DMS153 (cell line): Measurements from ENCODE around the gene LZTR1.

Experiments
- DNase-seq: peaks from one replicate; lab custom pipeline; 2025; lab: John Stamatoyannopoulos, UW

LZTR1 gene

DNA sequence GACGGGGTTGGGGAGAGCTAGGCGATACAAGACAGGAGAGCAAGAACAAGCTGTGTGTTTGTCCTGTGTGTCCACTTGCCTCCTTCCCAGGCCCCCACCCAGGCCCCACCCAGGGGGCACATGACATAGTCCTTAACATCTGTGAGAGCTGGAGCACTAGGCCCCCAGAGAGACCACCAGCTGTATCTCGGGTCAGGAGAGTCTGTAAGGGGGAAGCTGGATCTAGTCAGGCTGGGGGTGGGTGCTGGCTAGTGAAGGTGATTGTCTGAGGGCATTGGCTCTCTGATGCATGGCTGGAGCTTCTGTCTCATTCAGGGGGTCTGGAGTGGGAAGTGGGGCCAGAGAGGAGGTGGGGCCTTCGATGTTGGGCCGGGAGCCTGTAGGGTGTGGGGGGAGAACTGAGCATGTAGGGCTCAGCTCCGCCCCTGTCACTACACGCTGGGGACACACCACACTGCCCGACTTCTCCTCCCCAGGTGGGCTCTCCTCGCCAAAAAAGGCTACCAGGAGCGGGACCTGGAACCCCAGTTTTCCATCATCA, 33.4 kb downstream of the LZTR1 start:
- DNase-seq = no peak

GRCh38 chr22:21016644-21017420, 34.7 kb downstream of the LZTR1 start:
- DNase-seq = no peak

- DNase-seq = no peak
Measured at GRCh38 chr22:21018314-21018713, 36.2 kb downstream of the LZTR1 start.

GRCh38 chr22:21020802-21021429, 38.8 kb downstream of the LZTR1 start:
- DNase-seq = no peak

GRCh38 chr22:21022507-21022906, 40.4 kb downstream of the LZTR1 start:
- DNase-seq = no peak

DNA sequence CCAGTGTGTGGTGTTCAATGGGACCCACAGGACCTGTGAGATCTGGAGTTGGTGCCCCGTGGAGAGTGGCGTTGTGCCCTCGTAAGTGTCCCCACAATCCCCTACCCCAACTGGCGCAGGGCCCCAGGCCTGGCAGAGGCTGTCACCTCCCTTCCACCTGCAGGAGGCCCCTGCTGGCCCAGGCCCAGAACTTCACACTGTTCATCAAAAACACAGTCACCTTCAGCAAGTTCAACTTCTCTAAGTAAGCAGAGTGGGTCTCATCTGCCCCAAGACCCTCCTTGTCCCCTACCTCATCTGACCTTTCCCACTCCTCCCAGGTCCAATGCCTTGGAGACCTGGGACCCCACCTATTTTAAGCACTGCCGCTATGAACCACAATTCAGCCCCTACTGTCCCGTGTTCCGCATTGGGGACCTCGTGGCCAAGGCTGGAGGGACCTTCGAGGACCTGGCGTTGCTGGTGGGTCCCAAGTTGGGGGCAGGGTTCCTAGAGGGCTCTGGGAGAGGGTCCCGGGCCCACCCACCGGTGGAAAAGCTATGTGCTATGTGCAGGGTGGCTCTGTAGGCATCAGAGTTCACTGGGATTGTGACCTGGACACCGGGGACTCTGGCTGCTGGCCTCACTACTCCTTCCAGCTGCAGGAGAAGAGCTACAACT, 41.0 kb downstream of the LZTR1 start:
- no peak for DNase-seq

DNA sequence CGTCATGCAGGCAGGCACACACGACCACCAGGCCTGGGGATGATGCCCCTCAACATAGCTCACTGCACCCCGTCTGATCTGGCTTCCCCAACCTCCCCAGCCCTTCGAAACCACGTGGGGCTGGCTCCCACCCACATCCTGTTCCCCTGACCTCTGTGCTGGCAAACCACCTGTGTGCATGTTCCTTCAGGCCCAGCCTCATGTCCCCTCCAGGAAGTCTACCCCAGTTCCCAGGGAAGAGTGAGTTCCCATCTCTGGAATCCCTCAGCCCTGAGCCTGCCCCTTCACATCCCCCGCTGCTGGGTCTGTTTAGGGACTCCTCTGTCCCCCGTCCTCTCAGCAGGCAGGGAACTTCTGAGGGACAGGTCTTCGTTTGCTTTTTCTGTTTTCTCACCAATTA, 43.2 kb downstream of the LZTR1 start:
- no peak for DNase-seq

GRCh38 chr22:21025763-21026755, 44.0 kb downstream of the LZTR1 start:
- DNase-seq = no peak

DNA sequence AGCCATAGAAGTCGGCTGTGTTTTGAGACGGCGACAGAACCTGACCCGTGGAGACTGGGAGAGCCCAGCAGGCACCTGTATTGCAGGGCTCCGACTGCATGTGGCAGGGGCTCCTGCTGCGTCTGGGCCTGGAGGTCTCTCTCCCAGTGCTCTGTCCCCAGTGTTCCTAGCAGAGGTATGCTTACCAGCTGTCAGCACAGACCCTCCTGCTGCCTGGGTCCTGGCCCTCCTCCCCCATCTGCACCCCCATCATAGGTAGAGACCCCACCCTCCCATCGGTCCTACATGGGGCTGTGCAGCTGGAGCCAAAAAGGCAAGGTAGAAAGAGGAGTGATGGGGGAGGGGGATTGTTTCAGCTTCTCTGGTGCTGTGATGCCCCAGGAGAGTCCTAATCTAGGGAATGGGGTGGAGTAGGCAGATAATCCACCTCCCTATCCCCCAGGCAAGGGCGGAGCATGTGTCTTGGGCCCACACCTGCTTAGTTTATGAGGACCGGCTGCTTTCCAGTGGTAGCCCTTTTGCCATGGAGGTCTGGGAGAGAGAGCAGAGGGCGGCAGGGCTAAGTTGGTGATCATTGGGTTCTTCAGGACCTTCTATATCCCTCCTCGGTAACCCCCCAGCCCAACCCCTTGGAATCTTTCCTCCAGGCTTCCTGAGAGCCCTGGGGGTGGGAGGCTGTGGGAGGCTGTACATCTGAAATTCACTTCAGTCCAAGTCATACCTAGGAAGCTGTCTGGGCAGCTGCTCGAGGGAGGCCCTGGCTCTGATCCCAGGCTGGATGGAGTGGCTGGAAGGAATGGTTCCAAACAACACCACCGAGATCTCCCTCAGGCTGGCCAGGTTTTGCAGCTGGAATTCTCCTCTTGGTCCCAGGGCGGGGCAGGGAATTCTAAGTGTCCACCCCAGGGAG, 44.9 kb downstream of the LZTR1 start:
- DNase-seq = no peak

DNA sequence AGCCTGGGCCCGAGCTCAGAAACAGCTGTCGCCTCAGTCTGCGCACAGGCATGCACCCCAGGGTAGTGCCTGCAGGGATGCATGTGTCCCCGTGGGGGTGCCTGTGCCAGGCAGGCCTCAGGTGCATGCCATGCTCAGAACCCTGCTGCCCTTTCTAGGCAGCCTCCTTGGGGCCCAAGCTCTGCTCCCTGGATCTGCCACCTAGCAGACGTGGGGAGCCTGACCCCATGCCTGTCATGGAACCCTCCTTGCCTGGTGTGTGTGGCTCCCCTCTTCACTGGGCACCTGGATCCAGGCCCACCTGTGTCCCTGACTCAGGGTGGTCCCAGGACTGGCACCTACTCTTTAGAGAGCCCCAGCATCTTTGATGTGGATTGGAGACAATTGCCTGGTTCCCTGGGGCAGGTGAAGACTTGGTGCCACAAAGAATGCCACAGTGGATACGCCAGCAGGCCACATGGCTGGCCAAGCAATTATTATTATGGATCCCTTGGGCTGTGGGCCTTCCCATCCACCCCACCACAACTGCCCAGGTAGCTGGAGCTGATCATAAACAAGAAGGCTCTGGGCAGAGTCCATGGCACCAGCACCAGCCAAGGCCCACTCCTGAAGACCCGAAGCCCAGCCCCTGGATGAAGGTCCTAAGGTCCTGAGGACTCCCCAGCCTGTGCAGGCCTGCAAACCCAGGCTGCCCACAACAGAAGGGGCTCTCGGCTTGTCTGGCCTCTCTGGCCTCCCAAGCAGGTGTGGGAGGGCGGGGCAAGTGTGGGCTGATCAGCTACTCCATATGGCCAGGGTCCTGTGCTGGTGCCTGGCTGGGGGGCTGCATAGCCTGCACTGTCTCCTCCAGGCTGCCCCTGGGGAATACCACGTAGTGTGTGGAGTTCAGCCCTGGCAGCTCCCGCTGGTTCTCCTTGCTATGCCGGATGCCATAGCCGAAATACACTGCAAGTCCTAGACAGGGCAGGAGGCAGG, 46.5 kb downstream of the LZTR1 start:
- DNase-seq = no peak

DNA sequence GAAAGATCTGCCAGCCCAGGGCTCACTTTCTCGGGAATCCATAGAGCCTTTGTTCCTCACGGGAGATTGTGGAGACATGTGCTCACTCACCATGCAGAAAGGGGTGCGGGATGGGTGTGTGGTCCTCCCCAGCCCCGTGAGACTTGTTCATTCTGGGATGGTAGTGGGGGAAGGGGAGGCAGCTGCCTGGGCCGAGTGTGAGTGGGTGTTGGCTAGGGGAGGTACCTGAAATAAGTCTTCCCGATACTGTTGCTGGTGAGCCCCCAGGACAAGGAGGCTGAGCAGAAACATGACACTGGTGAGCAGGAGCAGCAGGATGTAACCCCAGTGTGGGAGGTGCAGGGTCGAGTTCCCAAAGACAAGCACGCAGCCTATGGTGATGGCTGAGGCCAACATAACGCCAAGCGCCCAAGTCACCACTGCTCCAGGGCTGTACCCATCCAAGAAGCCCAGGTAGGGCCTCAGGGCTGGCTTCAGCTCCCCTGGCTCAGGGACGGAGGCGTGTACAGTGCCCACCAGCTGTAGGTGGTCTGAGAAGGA, 47.5 kb downstream of the LZTR1 start:
- DNase-seq = no peak

DNA sequence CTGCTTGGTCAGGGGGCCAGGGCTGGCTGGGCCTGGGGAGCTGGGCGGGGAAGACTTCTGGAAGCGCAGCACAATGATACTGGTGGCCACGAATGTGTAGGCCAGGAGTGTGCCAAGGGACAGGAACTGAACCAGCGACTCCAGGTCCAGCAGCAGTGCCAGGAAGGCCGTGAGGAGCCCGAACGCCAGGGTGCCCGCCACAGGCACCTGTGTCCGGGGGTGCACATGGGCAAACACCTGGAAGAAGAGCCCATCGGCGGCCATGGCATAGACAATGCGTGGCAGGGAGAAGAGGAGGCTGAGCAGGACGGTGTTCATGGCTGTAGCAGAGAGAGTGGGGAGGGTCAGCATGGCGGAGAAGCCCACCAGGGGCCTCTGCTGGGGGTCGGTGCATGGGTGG, 47.9 kb downstream of the LZTR1 start:
- no peak for DNase-seq

- no peak for DNase-seq
Measured at GRCh38 chr22:21030621-21031544, 48.8 kb downstream of the LZTR1 start.

DNA sequence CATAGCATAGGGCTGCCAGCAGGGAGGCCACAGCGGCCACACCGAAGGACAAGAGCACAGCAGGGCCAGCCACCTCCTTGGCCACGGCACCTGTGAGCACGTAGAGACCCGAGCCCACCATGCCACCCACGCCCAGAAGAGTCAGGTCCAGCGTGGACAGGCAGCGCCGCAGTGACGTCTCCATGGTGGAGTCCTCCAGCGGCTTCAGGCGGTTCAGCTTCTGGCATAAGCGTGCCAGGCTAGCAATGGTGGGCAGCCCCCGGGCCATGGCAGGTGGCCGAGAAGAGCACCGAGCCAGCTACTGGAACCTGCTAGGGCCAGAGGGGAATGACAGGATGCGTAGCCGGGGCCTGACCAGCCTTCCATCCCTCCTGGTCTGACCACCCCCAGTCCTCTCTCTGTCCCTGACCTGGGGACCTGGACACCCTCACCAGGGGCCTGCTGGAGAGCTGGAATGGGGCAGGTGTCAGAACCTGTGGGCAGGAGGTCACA, 49.5 kb downstream of the LZTR1 start:
- DNase-seq = no peak

DNA sequence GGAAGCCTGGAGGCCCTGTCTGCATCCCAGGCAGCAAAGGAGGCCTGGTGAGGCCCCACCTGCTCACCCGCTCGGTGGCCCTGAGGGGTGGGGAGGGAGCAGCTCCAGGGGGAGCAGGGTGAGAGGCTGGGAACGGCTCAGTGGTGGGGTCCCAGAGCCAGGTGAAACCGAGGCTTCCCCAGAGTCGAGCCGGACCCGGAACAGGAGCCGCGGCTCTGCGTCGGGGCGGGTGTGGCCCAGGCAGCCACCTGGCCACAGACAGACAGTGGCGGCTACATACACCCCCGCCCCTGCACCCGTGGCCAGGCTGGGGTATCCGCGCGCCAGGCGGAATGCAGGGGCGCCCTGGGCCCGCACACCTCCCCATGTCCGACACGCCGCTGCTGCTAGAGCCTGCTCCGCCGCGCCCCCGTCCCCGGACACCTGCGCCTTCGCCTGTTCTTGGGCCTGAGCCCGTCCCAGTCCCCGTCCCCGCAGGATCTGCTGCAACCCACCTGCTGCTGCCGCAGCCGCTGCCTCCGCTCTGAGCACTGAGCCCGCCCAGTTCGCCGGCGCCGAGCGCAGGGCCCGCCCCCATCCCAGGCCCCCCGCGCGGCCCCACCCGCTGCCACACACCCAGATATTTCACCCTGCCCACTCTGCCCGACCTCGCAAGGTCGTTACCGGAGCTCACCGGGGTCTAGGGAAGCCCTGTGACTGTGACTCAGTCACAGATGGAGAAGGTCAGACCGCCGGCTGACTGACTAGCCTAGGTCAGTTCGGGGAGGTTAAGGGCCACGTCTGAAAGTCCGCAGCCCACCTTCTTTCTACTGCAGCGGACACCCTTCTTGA, 50.2 kb downstream of the LZTR1 start, which contains the start of gene SLC7A4:
Gene SLC7A4, minus strand, starts transcription at position 525 of the 831 bp plus-strand sequence. CDS start 749 bp downstream, outside the sequence.
- no peak for DNase-seq

GRCh38 chr22:21032868-21033688, 51.0 kb downstream of the LZTR1 start:
- no peak for DNase-seq
